MM.1S (cell line): Measurements from ENCODE around the gene ZBTB7C.

ENCODE experiments used
- DNase-seq: peaks from one replicate; pipeline ENCODE4 v3.0.0-alpha.2; 2015
- H2AFZ ChIP-seq: fragments of 300-600 bp; sonication (generic); 2 replicates; pipeline ENCODE4 v1.6.0; 2016; ENCODE audit warnings: antibody characterized with exemption, low read length
- H3F3A ChIP-seq: fragments of 300-600 bp; sonication (generic); 2 replicates; pipeline ENCODE4 v1.6.1; 2016; ENCODE audit warnings: mild to moderate bottlenecking, antibody characterized with exemption, low read length, moderate library complexity, mixed read lengths; ENCODE audit not compliant: insufficient read depth
- H3K27ac ChIP-seq: fragments of 300-600 bp; sonication (generic); 2 replicates; pipeline ENCODE4 v1.5.1; 2016; ENCODE audit warnings: mild to moderate bottlenecking, low read length
- H3K27me3 ChIP-seq: fragments of 300-600 bp; sonication (generic); replicated peaks from 2 replicates; pipeline ENCODE4 v1.6.0; 2016; ENCODE audit warnings: low read length; ENCODE audit not compliant: insufficient read depth
- H3K36me3 ChIP-seq: fragments of 300-600 bp; sonication (generic); replicated peaks from 2 replicates; pipeline ENCODE4 v1.6.1; 2016; ENCODE audit warnings: mild to moderate bottlenecking, low read length, mixed read lengths; ENCODE audit not compliant: insufficient read depth
- H3K4me1 ChIP-seq: fragments of 300-600 bp; sonication (generic); 2 replicates; pipeline ENCODE4 v1.6.1; 2016; ENCODE audit warnings: low read length, mixed read lengths
- H3K4me2 ChIP-seq: fragments of 300-600 bp; sonication (generic); 2 replicates; pipeline ENCODE4 v1.6.0; 2016; ENCODE audit warnings: low read depth, low read length
- H3K4me3 ChIP-seq: fragments of 300-600 bp; sonication (generic); 2 replicates; pipeline ENCODE4 v1.5.1; 2016; ENCODE audit warnings: low read length, mixed read lengths
- H3K79me2 ChIP-seq: fragments of 300-600 bp; sonication (generic); 2 replicates; pipeline ENCODE4 v1.6.1; 2016; ENCODE audit warnings: mixed run types, low read length, mixed read lengths
- H3K9ac ChIP-seq: fragments of 300-600 bp; sonication (generic); 2 replicates; pipeline ENCODE4 v1.6.1; 2016; ENCODE audit warnings: low read length, mixed read lengths
- H3K9me2 ChIP-seq: fragments of 300-600 bp; sonication (generic); replicated peaks from 2 replicates; pipeline ENCODE4 v1.6.1; 2016; ENCODE audit warnings: mild to moderate bottlenecking, low read length, mixed read lengths; ENCODE audit not compliant: insufficient read depth
- H3K9me3 ChIP-seq: fragments of 300-600 bp; sonication (generic); replicated peaks from 2 replicates; pipeline ENCODE4 v1.6.1; 2016; ENCODE audit warnings: mild to moderate bottlenecking, low read length, mixed read lengths; ENCODE audit not compliant: insufficient read depth
- H4K20me1 ChIP-seq: fragments of 300-600 bp; sonication (generic); 2 replicates; pipeline ENCODE4 v1.6.1; 2016; ENCODE audit warnings: mild to moderate bottlenecking, low read length, moderate library complexity, mixed read lengths; ENCODE audit not compliant: insufficient read depth
- EZH2 ChIP-seq: fragments of 300-600 bp; sonication (generic); optimal IDR thresholded peaks from 2 replicates; pipeline ENCODE3; 2017; ENCODE audit warnings: low read depth, mild to moderate bottlenecking, antibody characterized with exemption, low read length, mixed read lengths
- EZH2phosphoT487 ChIP-seq: fragments of 300-600 bp; sonication (generic); IDR thresholded peaks from 2 replicates; pipeline ENCODE4 v1.6.1; 2018; ENCODE audit warnings: antibody characterized with exemption, low read length
- TF ChIP-seq, protein P1 (sequence below): fragments of 300-600 bp; sonication (generic); IDR thresholded peaks from 2 replicates; pipeline ENCODE4 v1.5.1; 2016; ENCODE audit warnings: antibody characterized with exemption, low read length, mixed read lengths

The ZBTB7C gene

DNA sequence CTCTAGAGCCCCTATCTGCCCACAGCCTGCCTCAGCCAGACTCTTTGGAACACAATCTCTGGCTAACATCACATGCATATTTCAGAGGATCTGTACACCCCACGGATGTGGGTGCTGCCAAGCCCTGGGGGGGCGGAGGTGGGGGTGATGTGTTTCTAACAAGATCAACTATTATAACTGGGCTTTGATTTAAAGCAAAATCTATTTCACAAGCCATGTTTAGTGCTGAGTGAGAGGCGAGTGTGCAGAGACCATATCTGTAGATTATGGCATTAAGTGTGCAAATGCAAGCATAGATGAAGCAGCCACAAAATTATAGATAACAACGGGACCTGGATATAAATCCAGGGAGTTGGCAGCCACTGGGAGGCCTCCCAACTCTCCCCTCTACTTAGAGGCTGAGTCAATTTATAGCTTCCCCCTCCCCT lies 342.9 kb downstream of the ZBTB7C start:
- Histone ChIP-seq H3F3A (no peaks in the 10 kb centered on the region), H3K9me3 (no peaks in the 10 kb centered on the region), H3K36me3 (no peaks in the 10 kb centered on the region), H3K4me3 (no peak overlapping the region), H2AFZ (no peak overlapping the region), H3K9ac (no peak overlapping the region), H4K20me1 (no peaks in the 10 kb centered on the region), H3K79me2 (no peaks in the 10 kb centered on the region), H3K4me2 (no peak overlapping the region), H3K4me1 (no peaks in the 10 kb centered on the region), H3K9me2 (no peaks in the 10 kb centered on the region), H3K27ac (no peak overlapping the region), H3K27me3 (no peaks in the 10 kb centered on the region)
- TF ChIP-seq, protein P1, sequence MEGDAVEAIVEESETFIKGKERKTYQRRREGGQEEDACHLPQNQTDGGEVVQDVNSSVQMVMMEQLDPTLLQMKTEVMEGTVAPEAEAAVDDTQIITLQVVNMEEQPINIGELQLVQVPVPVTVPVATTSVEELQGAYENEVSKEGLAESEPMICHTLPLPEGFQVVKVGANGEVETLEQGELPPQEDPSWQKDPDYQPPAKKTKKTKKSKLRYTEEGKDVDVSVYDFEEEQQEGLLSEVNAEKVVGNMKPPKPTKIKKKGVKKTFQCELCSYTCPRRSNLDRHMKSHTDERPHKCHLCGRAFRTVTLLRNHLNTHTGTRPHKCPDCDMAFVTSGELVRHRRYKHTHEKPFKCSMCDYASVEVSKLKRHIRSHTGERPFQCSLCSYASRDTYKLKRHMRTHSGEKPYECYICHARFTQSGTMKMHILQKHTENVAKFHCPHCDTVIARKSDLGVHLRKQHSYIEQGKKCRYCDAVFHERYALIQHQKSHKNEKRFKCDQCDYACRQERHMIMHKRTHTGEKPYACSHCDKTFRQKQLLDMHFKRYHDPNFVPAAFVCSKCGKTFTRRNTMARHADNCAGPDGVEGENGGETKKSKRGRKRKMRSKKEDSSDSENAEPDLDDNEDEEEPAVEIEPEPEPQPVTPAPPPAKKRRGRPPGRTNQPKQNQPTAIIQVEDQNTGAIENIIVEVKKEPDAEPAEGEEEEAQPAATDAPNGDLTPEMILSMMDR, result no peak
- TF ChIP-seq EZH2phosphoT487 (no peak), EZH2 (no peak)
- no peak for DNase-seq

- Histone ChIP-seq H3K27me3 (no peaks in the 10 kb centered on the region), H3K79me2 (no peaks in the 10 kb centered on the region)
- no peak for DNase-seq
These were observed 343.6 kb downstream of the ZBTB7C start for GRCh38 chr18:48065601-48065995.

GRCh38 chr18:48064978-48065600 lies 344.1 kb downstream of the ZBTB7C start:
- H2AFZ ChIP-seq, result no peak overlapping the region
- no peaks in the 10 kb centered on the region for H3K36me3 ChIP-seq
- H3K9ac ChIP-seq, result no peak overlapping the region
- H3K4me1 ChIP-seq, result no peaks in the 10 kb centered on the region
- H3K4me3 ChIP-seq, result no peak overlapping the region
- no peak for DNase-seq
- no peaks in the 10 kb centered on the region for H3K9me2 ChIP-seq
- H3K79me2 ChIP-seq, result no peaks in the 10 kb centered on the region
- no peak overlapping the region for H3K4me2 ChIP-seq
- no peaks in the 10 kb centered on the region for H4K20me1 ChIP-seq
- TF ChIP-seq EZH2phosphoT487 (no peak), EZH2 (no peak)
- TF ChIP-seq, protein P1, result no peak
- H3K27ac ChIP-seq, result no peak overlapping the region
- no peaks in the 10 kb centered on the region for H3F3A ChIP-seq
- H3K27me3 ChIP-seq, result no peaks in the 10 kb centered on the region
- H3K9me3 ChIP-seq, result no peaks in the 10 kb centered on the region

More at GRCh38 chr18:48065601-48065995, 343.6 kb downstream of the ZBTB7C start:
- no peaks in the 10 kb centered on the region for H4K20me1 ChIP-seq
- H3K4me3 ChIP-seq, result no peak overlapping the region
- H3K27ac ChIP-seq, result no peak overlapping the region
- H3K9me3 ChIP-seq, result no peaks in the 10 kb centered on the region
- TF ChIP-seq, protein P1, result no peak
- TF ChIP-seq EZH2phosphoT487 (no peak), EZH2 (no peak)
- no peaks in the 10 kb centered on the region for H3K4me1 ChIP-seq
- H3K9me2 ChIP-seq, result no peaks in the 10 kb centered on the region
- H3K36me3 ChIP-seq, result no peaks in the 10 kb centered on the region
- H3F3A ChIP-seq, result no peaks in the 10 kb centered on the region
- no peak overlapping the region for H3K4me2 ChIP-seq
- H2AFZ ChIP-seq, result no peak overlapping the region
- H3K9ac ChIP-seq, result no peak overlapping the region
